Right lobe of liver (tissue), 4 donors: ENCODE data around the gene ZBBX.

Experiments
- POLR2A ChIP-seq: fragments of 450-650 bp; IDR thresholded peaks from one replicate; pipeline ENCODE4 v1.6.1; 2017; ENCODE audit warnings: antibody characterized with exemption, mild to moderate bottlenecking
- TF ChIP-seq, protein P1 (sequence below), 4 donors: fragments of 200-600 bp in 3 of 4; fragments of 450-650 bp in 1 of 4; IDR thresholded peaks; one replicate each; pipeline versions ENCODE4 v1.5.1 to v1.8.0; 2016 to 2022; ENCODE audit warnings: antibody characterized with exemption in 4 of 4, mild to moderate bottlenecking in 2 of 4
- donor health status: DM: no; HTN: no; CAD: no.
- donor health status: DM: no; HTN: no; CAD: no.
- donor health status: DM: no; HTN: yes; CAD: no.

DNA sequence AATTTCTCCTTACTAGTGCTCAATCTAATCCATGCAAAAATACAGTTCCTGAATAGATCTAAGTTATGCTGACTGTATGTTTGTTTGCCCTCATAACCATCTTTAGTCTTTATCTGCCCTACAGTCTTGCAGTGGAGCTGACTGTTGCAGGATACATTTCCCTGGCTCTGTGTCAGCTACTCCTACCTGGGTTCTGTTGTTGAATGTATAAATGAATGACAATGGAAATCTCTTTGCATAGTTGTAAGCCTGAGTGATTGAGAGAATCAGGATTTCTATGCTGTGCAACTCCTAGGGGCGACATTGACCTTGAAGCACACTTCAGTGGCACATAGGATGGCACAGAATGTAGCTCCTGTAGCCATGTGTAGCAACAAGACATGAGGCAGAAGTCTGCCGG lies 16.0 kb upstream of the ZBBX start:
- TF ChIP-seq, protein P1, sequence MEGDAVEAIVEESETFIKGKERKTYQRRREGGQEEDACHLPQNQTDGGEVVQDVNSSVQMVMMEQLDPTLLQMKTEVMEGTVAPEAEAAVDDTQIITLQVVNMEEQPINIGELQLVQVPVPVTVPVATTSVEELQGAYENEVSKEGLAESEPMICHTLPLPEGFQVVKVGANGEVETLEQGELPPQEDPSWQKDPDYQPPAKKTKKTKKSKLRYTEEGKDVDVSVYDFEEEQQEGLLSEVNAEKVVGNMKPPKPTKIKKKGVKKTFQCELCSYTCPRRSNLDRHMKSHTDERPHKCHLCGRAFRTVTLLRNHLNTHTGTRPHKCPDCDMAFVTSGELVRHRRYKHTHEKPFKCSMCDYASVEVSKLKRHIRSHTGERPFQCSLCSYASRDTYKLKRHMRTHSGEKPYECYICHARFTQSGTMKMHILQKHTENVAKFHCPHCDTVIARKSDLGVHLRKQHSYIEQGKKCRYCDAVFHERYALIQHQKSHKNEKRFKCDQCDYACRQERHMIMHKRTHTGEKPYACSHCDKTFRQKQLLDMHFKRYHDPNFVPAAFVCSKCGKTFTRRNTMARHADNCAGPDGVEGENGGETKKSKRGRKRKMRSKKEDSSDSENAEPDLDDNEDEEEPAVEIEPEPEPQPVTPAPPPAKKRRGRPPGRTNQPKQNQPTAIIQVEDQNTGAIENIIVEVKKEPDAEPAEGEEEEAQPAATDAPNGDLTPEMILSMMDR (IDR thresholded peaks at IDR 0.05), result no peak
- no peak for TF ChIP-seq POLR2A
